Measurements from ENCODE around the gene ALDH1L1. TPM values are rescaled to one million over a fixed set of nuclear protein-coding genes. Genes with fewer than 3 reads are reported as not detected.
A peak's percentile ranks its signal among the peaks of the same experiment; 100 is the strongest.

ALDH1L1 gene
- total RNA-seq, 1 donor from 2014 or later, result 1.5 TPM

DNA sequence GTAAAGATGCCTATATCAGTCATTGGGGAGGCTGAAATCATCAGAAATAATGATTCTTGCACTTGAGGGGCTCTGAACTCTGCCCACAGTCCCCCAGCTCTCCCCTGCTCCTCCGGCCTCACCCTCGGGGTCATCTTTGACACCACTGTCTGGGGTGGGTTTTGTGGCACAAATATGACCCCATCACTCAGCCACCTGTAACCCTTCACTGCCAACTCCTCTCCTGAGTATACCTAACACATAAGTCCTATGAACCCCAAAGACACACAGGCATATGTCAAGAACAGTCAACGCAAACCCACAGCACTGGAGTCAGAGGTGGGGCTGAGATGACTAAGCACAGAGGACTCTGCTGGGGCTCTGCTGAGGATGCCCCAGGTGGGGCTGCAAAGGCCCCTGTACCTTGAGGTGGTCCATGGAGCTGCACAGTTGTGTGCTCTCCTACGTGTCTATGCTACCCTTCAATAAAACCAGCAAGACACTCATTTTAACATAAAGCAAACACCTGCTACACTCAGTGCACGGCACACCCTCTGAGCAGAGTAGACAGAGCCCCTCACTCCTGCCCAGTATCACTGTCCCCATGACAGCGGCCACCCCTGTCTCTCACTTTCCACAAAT lies 126.3 kb downstream of the ALDH1L1 start:
- DNase-seq (ENCODE audit: extremely low spot score, unreplicated experiment), result peak; percentile 56
- Mint-ChIP-seq H3K36me3 (ENCODE audit: unreplicated experiment) (no peaks in the 10 kb centered on the region), H3K4me3 (ENCODE audit: unreplicated experiment) (no peak overlapping the region), H3K9me3 (ENCODE audit: unreplicated experiment) (no peaks in the 10 kb centered on the region), H3K4me1 (ENCODE audit: unreplicated experiment) (peaks cover 26% of the 10 kb centered on the region), H3K27me3 (ENCODE audit: unreplicated experiment) (no peaks in the 10 kb centered on the region), H3K27ac (ENCODE audit: unreplicated experiment) (no peak overlapping the region)
- TF ChIP-seq, protein P1, sequence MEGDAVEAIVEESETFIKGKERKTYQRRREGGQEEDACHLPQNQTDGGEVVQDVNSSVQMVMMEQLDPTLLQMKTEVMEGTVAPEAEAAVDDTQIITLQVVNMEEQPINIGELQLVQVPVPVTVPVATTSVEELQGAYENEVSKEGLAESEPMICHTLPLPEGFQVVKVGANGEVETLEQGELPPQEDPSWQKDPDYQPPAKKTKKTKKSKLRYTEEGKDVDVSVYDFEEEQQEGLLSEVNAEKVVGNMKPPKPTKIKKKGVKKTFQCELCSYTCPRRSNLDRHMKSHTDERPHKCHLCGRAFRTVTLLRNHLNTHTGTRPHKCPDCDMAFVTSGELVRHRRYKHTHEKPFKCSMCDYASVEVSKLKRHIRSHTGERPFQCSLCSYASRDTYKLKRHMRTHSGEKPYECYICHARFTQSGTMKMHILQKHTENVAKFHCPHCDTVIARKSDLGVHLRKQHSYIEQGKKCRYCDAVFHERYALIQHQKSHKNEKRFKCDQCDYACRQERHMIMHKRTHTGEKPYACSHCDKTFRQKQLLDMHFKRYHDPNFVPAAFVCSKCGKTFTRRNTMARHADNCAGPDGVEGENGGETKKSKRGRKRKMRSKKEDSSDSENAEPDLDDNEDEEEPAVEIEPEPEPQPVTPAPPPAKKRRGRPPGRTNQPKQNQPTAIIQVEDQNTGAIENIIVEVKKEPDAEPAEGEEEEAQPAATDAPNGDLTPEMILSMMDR (IDR thresholded peaks at IDR 0.05), result no peak

Other genes starting within 250 kb of the ALDH1L1 start
- not detected in 2 replicates for gene ROPN1B, start 211.4 kb downstream of the ALDH1L1 start, total RNA-seq
- gene SLC41A3, start 96.5 kb downstream of the ALDH1L1 start, total RNA-seq, result 80.6 and 89.2 TPM in 2 replicates
- gene KLF15, start 176.8 kb upstream of the ALDH1L1 start, total RNA-seq, result 5.7 and 7.2 TPM in 2 replicates
- gene CFAP100, start 214.3 kb upstream of the ALDH1L1 start, total RNA-seq, result not detected in 2 replicates

Measured in osteocyte (in vitro differentiated cells).